NCI-H526 treated with DMSO at 0.1 percent for 48 hours (cell line): ENCODE results near the gene PHRF1.
"Not testable (repeated sequence)": the region's sequence is repeated elsewhere in the genome, so short reads cannot be mapped to it uniquely, and the experiment has no call there.

Experiments used
- DNase-seq: peaks from one replicate; lab custom pipeline; 2025; lab: John Stamatoyannopoulos, UW

The PHRF1 gene

DNA sequence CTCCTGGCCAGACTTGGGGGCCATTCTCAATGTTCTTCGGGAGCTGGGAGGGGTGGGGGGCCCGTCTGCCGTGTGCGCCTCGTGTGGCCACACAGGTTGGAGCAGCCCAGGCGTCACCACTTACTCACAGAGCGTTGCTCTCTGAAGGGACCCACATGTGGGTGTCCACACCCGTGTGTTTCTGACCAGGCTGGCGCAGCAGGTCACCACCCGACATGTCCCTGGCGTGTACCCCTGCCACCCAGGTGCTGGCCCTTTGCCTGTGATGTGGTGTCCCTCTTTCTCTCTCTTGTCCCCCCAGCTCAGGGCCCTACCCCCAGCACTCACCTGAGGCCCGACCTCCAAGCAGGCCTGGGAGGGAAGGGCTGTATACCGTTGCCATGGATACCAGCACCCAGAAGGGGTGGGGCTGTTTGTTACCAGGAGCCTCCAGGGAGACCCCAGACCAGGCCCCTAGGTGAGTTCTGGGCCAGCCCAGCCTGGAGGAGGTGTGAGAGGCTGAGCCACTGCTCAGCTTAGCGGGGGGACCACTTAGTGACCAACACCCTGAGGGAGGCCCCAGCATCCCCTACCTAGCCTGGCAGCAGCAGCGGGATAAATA lies 17.1 kb upstream of the PHRF1 start:
- DNase-seq: no peak

DNA sequence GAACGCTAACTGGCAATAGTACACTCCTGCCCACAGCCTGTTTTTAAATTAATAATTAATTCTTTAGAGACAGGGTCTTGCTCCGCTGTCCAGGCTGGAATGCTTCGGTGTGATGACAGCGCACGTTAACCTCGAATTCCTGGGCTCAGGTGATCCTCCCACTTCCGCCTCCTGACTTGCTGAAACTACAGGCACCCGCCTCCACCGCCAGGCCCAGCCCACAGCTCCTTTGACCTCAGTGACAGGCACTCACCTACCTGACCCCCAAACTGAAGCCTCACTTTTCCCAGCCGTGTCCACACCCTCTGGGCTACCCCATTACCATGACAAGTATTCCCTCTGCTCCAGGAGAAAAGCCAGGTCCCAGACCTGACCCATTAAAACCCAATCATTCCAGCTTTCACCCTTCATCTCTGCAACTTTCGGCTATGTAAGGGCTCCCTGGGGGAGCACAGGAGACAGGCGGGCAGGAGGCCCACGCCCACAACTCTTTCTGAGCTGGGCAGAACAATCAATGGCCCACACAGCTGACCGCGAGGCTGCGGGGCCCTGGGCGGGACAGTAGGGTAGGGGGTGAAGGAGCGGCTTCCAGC lies 16.5 kb upstream of the PHRF1 start:
- no peak for DNase-seq

DNA sequence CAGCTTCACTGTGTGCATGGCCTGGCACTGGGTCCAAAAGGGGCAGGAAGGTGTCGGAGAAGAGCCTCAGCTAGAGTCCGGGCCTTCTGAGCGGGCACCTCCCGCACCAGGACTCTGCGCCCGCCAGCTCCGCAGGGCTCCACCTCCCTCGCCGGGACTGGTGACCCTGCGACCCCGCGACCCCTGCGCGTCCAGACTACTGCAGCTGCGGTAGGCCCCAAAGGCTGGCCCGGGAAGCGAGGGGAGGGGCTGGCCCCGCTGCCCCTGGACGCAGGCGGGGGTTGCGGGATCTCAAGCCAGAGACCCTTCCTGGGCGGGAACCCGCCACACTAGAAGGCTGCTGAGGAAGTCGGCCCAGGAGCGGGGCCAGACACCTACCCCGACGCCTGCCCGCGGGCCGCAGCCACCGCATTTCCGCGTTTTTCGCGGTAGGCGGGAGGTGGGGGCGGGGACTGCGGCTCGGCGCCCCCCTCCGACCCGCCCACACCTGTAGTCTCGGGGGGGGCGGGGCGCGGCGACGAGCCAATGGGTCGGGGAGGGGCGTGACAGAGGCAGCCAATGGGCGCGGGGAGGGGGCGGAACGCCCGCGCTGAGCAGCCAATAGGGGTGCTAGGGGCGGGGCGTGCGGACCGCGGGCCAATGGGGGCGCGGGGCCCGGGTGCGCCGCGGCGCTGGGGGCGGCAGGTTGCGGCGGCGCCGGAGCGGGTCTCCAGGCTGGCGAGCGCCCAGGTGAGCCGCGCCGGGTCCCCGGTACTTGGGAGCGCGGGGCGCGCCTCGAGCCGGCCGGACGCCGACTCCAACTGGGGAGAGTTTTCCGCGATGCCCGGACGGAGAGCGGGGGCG lies 15.7 kb upstream of the PHRF1 start, which contains the start of the genes LMNTD2 and RASSF7:
Gene LMNTD2 (minus strand): TSS at position 434 of the 843 bp plus-strand sequence. CDS start 22 bp downstream, at position 412.
Gene RASSF7 (plus strand): TSS at position 666 of the 843 bp plus-strand sequence. CDS start 799 bp downstream, outside the sequence.
- peak; percentile 89 for DNase-seq

DNA sequence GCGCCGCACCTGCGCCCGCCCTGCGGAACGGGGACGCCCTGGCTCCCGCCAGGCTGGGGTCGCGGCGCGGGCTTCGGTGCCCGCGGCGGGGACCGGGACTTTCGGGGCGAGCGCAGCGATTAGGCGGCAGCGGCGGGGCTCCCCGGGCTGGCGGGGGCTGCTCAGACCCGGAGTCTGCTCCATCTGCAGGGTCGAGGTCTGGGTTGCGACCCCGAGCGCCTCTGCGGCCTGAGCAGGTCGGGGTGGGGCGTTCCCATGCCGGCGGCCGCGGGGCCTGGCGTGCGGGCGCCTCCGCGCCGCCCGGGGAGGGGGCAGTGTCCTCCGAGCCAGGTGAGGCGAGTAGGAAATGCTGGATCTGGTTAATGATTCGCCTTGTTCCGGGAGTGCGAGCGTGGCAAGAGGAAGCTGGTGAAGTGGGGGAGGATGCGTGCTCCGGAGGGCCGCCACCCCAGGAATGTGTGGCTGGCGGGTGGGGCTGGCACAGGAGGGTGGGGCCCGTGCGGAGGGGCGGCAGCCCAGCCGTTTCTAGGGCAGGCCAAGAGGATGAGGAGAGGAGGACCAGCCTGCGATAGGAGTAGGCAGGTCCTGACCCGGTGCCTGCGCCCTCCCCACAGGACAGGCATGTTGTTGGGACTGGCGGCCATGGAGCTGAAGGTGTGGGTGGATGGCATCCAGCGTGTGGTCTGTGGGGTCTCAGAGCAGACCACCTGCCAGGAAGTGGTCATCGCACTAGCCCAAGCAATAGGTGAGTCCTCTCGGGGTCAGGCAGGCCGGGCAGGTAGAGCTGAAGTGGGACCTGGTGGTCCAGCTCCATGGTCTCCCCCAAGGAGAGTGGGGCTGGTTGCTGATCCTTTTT lies 14.9 kb upstream of the PHRF1 start:
- DNase-seq: peak; percentile 39

DNA sequence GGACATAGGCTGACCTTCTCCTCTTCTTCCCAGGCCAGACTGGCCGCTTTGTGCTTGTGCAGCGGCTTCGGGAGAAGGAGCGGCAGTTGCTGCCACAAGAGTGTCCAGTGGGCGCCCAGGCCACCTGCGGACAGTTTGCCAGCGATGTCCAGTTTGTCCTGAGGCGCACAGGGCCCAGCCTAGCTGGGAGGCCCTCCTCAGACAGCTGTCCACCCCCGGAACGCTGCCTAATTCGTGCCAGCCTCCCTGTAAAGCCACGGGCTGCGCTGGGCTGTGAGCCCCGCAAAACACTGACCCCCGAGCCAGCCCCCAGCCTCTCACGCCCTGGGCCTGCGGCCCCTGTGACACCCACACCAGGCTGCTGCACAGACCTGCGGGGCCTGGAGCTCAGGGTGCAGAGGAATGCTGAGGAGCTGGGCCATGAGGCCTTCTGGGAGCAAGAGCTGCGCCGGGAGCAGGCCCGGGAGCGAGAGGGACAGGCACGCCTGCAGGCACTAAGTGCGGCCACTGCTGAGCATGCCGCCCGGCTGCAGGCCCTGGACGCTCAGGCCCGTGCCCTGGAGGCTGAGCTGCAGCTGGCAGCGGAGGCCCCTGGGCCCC lies 14.1 kb upstream of the PHRF1 start:
- DNase-seq: no peak

DNA sequence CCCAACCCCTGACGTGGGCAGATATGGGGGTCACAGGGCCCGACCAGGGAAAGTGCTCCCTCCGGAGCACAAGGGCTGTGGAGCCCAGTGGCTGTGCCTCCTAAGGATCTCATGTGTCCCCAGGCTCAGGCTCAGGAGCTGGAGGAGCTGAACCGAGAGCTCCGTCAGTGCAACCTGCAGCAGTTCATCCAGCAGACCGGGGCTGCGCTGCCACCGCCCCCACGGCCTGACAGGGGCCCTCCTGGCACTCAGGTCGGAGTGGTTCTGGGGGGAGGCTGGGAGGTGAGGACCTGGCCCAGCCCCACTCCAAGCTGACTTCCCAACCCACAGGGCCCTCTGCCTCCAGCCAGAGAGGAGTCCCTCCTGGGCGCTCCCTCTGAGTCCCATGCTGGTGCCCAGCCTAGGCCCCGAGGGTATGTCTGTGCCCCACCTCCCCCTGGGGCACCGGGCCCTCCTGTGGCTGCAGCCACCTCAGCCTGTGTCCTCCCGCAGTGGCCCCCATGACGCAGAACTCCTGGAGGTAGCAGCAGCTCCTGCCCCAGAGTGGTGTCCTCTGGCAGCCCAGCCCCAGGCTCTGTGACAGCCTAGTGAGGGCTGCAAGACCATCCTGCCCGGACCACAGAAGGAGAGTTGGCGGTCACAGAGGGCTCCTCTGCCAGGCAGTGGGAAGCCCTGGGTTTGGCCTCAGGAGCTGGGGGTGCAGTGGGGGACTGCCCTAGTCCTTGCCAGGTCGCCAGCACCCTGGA lies 13.0 kb upstream of the PHRF1 start:
- no peak for DNase-seq

DNA sequence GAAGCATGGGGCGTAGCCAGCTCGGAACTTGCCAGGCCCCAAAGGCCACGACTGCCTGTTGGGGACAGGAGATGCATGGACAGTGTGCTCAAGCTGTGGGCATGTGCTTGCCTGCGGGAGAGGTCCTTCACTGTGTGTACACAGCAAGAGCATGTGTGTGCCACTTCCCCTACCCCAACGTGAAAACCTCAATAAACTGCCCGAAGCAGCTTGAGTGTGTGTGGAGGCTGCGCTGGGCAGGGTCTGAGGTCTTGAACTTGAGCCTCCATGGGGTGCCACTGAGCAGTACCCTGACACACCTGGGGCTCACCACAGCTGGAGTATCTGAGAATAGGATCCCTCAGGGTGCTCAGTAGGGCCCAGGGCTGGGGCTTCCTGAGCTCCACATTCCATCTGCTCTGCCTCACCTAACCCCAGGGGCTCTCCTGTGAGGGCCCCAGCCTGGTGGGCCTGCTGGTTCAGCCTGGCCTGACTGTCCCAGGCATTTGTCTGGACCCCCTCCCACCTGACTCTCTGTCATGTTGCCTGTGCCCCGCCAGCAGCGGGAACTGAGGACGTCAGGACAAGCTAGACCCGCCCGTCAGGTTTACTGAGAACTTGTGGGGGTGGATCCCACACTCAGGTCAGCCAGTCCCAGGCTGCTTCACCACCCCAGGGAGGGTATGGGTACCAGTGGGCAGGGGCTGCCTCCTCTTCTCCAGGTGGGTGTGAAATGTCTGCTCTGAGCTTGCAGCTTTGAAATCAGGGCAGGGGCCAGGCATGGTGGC lies 12.3 kb upstream of the PHRF1 start:
- DNase-seq: no peak

DNA sequence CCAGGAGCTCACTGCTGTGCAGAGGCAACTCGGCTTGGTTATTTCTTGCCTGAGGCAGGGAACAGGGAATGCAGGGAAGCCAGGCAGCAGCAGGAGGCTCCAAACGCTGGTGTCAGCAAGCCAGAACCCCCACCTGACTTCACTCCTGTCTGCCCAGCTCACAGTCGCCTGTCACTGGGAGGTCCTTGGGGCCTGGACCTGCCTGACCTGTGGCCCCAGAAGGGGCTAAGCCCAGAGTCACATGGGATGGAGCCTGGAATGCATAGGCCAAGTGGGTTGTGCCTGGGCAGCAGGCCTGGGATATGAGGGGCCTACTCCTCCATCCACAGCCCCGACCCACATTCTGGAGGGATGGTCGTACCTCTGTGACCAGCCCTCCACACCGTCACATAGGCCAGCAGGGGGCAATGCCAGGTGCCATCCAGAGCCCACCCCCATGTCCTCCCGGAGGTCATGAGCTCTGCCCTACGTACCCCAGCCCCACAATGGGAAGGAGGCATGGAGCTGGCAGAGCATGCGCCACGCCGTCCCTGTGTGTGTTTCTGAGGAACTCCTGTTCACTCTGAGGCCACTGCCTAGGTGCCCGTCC lies 10.3 kb upstream of the PHRF1 start:
- DNase-seq: no peak

DNA sequence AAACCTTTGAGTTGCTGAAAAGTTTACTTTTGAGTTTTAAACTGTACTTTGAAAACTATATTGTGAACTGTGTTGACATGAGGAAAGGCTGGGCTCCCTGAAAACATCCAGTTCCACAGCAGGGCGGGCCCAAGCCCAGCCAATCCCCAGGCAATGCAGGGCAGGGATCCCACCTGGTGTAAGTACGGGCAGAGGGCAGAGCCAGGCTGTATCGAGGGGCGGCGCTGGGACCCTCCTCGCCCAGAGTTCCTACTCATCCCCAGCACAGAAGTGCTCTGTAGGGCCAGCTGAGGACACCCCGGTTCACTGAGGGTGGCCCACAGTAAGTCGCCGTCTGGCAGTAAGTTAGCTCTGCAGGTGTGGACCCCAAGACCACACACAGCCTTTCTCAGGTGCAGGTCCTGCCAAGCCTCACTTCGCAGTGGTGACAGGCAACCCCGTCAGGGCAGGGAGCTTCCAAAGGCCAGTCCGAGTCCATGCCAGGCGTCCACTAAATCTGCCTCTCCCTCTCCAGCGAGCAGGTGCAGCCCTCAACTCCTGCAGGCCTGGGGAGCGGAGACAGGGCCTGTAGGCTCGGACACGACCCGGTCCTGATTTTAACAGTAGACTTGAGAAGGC lies 9.2 kb upstream of the PHRF1 start:
- no peak for DNase-seq

DNA sequence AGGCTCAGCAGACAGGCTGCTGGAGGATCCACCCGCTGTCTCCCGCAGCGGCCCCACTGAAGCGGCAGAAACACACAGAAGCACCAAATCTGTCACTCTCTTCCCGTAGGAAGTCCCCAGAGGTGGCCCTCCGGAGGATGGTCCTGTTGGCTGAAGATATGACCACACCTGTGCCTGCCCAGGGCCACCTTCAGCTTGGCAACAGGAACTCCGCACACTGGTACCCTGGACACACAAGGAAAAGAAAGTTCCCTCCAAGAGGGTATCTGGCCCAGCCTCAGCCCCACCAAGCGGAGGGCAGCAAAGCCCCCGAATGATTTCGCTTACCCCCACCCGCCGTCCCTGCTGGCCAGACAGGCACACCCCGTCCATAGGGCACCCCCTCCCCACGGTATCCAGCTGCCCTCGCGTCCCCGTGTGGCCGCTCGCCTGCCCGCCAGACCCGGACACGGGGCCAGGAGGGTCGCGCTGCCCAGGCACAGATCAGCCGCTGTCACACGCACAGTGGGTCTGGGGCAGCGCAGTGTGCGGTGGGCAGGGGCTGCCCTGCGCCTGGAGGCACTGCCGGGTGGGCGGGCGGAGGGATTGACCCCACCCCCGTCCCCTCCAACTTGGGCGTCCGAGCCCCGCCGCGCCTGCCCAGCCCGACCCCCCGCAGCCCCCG lies 8.5 kb upstream of the PHRF1 start:
- DNase-seq: no peak

DNA sequence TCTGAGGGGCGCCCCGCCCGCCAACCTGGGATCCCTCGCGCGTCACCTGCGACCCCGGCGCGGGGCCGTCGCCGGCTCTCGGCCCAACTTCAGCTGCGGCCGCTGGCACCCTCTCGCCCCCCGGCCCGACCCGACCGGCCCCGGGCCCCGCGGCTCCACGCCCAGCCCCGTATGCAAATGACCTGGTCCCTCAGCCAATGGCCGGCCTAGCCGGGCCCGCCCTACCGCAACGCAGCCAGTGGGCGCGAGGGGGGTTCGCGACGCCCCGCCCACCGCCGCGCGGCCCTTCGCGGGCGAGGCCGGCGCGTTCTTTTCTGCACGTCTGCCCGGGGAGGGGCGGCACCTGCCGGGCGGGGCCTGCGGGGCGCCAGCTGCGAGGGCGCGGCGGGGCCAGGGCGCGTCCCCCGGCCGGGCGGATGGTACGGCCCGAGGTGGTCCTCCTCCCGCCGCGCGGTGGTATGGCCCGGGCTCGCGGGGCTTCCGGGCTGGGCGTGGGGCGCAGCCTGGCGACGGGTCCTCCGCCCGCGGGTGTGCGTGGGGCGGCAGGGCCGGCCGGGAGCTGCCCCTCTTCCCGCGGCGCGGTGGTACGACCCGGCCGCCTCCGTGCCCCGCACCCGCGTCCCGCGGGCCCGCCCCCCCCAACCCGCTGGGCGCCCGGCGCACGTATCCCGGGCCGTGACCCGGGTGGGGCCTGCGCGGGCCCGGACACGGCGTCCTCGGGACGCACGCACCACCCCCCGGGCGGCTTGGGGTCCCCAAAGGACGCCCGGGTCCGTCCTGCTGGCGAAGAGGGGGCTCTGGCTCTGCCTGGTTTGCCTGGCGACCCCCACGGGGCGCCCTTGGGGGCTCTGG lies 7.7 kb upstream of the PHRF1 start:
- DNase-seq: peak; percentile 88

DNA sequence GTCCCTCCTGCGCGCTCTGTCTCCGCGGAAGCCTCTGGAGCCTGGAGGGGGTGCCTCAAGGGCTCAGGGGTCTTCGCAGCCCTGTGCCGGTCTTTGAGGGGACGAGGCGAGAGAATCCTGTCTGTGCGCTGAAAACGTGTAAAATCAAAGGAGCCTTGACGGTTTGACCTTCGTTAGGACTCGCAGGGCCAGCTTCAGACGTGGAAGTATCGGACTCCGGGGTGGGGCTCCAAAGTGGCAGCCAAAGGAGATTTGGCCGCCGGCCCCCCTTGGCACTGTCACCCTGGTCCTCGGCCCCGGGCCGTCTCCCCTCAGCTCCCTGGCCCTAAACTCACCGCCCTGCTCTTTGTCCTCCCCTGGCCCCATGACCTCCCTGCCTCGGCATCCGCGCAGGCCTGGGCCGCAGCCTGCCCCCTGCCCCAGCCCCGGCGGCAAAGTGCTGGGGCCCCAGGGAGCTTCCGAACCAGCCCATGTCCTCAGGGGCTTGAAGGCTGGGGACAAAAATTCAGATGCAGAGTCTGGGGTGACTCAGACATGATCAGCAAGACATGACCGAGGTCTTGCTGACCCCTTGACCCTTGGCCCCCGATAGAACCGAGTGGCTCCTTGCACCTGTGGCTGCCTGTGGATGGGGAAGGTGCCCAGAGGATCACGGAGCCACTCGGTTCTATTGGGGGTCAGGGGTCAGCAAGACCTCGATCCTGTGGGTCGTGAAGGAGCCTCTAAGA lies 6.9 kb upstream of the PHRF1 start:
- DNase-seq: no peak

DNA sequence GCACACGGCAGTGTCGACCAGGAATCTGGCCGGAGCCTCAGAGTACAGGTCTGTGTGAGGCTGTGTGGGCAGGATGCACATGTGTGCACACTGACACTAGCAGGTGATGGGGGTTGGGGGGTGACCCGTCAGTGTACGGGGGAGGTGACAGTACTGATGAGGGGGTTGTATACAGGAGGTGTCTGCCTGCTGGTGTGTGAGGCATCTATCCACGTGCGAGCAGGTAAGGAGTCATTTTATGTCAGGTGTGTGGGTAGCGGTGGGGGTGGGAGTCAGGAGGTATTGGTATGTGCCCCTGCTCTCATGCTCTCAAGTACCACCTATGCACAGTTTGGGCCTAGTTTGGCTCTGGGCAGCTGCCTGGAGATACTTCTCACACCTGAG lies 4.5 kb upstream of the PHRF1 start:
- DNase-seq: no peak

DNA sequence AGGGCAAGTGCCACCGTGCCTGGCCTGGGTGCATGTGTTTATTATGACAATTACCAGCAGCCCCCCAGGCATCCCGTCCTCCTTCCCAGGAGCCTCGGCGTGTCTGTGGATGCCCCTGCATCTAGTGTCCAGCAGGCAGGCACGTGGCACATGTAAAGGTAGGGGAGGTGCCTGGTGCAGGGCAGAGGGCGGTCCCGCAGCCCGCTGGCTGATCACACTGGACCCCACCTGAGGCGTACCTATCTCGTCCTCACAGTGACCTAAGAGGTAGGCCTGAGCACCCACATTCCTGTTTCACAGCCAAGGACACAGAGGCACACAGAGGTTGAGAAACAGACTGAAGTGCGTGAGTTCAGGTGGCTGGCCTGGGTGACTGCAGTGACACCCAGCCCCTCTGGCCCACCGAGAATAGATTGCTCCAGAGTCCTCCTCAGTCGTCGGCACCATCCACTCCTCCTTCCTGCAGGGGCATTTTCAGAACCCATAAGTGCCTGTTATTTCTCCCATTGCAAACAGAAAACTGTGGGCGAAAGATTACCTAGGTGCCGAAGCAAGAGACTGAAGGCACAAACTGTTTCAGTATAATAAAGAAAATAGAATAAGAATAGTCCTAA lies 3.0 kb upstream of the PHRF1 start:
- no peak for DNase-seq

DNA sequence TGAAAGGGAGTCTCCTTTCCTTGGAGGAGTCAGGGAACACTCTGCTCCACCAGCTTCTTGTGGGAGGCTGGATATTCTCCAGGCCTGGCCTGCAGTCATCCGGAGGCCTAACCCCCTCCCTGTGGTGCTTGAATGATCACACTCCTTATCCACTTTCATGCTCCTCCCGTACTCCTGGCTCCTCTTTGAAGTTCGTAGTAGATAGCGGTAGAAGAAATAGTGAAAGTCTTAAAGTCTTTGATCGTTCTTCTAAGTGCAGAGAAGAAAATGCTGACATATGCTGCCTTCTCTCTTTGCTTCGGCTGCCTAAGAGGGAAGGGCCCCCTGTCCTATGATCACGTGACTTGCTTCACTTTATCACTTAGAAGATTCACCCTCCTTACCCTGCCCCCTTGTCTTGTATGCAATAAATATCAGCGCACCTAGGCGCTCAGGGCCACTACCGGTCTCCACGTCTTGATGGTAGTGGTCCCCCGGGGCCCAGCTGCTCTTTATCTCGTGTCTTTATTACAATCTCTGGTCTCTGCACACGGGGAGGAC lies 2.2 kb upstream of the PHRF1 start:
- DNase-seq: not testable (repeated sequence)

DNA sequence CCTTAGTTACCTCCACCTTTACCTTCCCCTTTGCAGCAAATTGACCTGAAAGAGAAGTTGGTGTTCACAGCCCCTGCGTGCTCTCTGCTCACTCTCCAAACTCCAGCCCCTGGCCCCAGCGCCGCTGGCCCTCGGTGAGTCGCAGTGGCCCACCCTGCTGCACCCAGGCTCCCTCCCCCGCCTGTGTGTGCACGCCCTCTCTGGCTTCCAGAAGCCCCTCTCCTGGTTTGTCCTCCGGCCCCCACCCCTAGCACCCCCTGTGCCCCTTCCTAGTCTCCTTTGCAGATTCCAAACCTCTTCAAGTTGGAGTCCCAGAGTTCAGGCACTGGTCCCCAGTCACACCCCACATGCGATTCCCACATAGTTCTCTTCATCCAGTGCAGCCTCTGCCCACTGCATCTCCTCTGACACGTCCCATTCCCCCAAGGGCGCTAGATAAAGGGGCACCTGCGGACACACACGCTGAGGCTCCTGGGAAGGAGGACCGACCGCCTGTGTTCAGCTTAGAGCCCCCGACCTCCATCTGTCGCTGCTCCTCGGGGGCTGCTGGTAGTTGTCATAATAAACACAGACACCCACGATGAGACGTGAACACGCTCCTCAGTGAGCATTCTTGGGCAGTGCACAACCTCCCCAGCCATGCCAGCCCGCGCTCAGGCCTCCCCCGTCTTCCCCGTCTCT lies 1.5 kb upstream of the PHRF1 start:
- DNase-seq: no peak
